ENCODE measurements around the gene KRTAP5-5.
A peak's percentile ranks its signal among the peaks of the same experiment; 100 is the strongest.
"Not testable (repeated sequence)": the region's sequence is repeated elsewhere in the genome, so short reads cannot be mapped to it uniquely, and the experiment has no call there.

Gene KRTAP5-5

DNA sequence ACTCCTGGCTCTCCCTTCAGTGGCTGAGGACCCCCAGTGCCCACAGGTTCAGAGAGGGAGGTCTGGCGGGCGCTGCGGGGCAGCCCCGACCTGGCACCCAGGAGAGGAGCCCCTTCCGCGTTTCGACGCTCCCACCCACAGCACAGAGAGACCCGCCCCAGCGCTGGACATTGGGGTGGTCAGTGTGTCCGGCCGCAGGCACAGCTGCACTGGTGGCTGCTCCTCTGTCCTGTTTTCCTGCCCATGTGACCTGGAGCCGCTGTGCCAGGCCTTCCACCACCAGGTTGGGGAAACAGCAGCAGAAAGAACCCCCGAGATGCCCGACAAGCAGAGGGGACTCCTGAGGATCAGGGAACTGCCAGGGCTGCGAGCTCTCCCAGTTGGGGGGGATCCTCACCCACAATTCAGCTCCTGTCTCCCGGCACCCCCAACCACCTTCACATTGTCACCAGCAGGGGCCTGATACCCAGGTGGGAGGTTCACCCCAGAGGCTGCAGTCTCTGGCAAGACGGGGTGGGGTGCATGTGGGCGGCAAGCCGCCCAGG is 13.6 kb downstream of the KRTAP5-5 start:
- no peak for DNase-seq

DNA sequence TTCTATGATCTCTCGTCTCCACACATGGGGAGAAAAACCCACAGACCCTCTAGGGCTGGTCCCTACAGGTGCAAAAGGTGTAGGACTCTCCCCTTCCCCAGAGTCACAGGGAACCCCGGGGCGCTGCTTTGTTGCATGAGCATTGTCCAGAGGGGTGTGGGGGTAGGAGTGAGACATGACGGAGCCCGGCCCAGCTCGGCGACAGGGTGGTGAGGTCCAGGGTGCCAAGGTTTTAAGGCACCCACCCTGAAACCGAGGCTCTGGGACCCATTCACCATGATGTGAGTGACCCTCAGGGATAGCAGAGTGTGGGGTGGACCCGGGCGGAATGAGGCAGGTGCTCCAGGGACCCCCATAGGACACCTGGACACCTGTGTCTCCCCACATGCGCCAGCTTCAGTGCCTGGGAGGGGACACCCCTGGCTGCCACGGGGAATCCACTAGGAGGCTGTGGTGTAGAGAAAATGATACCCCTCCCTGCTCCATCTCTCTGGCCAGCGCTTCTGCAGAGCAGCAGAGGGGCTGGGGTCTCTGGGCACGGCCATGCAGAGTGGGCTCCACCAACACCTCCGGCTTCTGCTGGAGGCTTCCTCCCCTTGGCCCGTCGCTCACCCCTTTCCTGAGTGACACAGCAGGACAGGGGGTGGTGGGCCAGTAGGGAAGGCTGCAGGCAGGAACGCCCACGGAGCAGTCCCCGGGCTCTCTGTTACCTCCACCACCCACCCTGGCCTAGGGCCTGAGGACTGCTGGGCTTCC is 15.2 kb downstream of the KRTAP5-5 start:
- no peak for DNase-seq

DNA sequence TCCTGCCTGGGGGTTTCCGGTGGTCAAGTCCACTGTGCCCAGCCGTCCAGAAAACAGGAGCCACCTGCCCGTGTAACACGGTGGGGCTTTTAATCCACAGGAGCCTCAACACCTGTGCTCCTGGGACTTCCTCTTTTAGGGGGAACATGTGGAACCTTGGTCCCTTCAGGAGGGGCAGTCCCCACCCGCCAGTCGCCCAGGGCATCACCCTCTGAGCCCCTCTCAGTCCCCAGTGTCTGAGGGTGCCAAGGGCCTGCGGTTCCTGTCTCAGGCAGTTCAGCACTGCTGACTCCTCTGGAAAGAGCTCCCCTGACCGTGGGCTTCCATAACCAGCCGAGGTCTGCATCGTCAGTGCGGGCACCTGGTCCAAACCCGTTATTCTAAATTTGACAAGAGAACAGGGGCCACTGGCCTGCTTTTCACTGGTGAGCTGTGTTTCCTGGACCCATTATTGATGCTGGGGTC is 15.8 kb downstream of the KRTAP5-5 start:
- DNase-seq = no peak

GRCh38 chr11:1646540-1646939 is 17.0 kb downstream of the KRTAP5-5 start:
- not testable (repeated sequence) for DNase-seq

DNA sequence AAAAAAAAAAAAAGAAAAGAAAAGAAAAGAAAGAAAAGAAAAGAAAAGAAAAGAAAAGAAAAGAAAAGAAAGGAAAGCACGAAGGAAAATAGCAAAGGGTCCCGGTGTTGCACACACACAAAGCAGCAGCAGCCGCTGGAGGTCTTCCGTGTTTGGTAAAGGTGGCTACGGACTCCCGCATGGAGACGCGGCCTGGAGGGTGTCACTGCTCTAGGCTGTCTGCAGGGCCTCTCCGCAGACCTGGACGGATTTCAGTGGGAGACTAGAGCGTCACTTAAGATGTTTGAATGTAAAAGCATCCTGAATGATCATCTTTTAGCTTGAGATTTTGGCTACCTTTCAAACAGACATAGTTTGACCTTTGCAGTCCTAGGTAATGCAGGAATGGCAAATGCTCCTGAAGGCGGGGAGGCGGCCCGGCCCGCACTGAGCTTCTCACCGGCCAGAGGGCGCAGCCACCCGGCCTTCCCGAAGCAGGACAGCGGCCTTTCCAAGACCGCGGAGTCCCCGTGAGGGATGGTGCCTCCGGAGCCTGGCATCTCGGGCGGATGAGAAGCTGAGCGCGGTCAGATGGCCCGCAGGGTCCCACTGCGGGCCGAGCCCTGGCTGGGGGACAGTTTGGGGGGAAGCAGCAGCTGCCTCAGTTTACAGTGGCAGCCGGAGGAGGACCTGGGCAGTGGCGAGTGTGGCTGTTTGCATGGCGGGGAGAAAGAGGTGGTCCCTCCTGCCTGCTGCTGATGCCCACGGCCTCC is 18.5 kb downstream of the KRTAP5-5 start:
- no peak for DNase-seq

DNA sequence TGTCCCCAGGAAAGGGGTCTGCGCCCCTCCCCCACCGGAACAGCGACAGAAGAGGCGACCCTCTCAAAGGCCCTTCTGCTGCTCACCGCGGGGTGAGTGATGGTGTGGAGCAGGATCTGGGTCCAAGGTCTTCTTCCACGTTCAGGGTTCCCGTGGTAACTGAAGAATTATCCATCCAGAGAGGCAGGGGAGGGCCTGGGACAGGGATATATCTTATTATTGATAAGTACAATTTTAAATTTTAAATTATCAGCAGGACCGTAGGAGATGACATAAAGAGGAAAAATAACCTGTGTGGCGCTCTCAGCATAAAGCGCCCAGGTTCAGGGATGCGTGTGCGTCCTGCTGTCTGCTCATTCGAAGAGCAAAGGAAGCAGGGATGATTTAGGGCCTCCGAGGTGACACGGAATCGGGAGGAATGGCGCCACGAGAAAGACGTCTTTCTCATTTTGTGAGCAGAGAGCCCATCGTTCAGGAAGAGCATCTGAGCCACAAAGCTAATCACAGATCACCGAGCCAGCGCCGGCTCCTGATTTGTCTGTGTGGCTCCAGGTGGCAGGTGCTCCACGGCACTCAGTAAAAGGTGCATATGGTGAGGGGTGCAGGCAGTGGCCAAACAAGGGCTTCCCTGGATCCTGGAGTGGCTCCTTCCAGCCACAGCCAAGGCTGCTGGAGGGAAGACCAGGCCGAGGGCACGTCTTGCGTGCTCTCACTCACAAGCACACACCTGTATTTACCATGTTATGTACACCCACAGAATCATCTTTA is 19.3 kb downstream of the KRTAP5-5 start:
- DNase-seq = no peak

DNA sequence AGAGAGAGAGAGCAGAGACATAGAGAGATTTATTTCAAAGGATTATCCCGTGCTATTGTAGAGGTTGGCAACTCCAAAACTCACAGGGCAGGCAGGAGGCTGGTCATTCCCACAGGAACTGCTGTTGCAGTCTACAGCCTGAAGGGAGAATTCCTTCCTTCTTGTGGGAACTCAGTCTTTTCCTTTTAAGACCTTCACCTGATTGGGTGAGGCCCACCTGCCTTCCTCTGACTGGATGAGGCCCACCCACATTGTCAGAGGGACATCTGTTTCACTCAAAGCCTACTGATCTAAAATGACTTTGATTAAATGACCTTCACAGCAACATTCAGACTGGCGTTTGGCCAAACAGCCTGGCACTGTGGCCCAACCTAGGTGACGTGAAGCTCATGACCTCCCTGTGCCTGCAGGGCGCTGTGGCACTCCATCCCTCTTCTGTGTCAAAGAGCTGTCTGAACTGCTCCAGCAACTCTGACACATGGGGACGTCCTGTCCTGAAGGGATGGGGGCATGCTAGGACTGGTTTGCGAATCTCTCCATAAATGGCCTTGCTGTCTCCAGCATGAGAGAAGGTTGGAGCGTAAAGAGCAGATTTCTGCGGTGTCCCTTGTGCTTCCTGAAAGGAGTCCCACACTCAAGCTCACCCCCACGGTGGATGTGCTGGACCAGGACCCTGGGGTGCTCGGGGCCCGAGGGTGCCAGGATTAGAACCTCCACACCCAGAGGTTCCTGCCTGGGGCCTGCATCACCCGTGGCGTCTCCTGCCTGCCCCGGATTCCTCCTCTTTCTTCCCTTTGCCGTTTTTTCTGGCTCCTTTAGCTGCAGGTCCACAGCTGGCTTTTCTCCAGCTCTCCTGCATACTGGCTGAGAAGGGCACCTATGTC is 20.7 kb downstream of the KRTAP5-5 start:
- DNase-seq = no peak

DNA sequence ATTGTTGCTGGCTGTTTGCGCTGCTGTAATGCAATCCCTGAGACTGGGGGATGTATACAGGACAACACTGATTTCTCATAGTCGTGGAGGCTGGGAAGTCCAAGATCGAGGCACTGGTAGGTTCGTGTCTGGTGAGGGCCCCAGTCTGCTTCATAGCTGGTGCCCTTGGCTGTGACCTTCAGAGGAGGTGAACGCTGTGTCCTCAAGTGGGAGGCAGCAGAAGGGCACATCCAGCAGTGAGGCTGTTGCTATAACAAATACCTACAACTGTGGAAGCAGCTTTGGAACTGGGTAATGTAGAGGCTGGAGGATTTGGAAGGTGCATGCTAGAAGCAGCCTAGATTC is 21.3 kb downstream of the KRTAP5-5 start:
- no peak for DNase-seq

DNA sequence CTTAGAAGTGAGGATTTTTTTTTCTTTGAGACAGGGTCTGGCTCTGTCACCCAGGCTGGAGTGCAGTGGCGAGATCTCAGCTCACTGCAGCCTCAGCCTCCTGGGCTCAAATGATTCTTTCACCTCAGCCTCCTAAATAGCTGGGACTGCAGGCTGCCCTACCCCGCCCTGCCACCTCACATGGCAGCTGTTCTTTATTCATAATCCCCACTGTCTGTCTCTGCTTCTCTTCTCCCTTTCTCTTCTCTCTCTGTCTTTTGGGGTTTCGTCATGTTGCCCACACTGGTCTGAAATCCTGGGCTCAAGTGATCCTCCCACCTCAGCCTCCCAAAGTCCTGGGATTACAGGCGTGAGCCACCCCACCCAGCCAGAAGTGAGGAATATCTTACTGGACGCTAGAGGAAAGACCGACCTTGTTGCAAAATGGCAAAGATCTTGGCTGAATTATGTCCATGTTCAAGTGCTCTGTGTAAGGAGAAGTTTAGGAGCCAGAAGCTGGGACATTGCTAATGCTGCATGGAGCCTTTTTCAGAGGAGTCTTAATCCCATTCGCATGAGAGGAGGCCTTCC is 21.9 kb downstream of the KRTAP5-5 start:
- DNase-seq = no peak

DNA sequence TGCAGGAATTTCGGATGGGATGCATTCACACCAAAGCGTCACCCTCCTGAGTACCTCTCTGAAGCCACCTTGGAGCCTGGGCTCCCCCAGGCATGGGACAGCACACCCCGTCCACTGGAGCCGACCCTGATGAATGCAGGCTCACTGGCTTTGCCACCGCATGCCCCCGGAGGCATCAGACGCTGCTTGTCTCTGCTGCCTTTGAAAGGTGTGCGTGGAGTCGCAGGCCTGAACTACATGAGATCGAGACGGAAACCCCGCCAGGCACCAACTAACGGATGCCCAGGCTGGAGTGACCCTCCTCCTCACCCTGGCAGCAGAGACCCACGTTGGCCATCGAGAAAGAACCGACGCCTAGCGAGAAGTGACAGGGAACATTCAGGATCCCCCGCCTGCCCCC is 22.5 kb downstream of the KRTAP5-5 start:
- no peak for DNase-seq

DNA sequence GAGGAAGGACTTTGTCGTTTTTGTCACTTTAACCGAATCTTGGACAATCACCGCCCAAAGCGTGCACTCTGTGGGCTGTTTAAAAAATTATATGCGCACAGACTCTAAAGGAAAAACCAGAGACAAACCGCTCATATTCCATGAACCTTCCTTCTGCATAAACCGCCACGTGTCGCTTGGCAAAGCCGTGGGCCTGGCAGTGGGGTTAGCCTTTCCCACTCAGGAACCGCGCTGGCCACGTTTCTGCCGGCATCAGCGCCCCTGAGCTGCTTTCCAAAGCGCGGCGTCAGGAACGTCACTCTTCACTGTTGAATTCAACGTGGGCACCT is 22.8 kb downstream of the KRTAP5-5 start:
- no peak for DNase-seq

DNA sequence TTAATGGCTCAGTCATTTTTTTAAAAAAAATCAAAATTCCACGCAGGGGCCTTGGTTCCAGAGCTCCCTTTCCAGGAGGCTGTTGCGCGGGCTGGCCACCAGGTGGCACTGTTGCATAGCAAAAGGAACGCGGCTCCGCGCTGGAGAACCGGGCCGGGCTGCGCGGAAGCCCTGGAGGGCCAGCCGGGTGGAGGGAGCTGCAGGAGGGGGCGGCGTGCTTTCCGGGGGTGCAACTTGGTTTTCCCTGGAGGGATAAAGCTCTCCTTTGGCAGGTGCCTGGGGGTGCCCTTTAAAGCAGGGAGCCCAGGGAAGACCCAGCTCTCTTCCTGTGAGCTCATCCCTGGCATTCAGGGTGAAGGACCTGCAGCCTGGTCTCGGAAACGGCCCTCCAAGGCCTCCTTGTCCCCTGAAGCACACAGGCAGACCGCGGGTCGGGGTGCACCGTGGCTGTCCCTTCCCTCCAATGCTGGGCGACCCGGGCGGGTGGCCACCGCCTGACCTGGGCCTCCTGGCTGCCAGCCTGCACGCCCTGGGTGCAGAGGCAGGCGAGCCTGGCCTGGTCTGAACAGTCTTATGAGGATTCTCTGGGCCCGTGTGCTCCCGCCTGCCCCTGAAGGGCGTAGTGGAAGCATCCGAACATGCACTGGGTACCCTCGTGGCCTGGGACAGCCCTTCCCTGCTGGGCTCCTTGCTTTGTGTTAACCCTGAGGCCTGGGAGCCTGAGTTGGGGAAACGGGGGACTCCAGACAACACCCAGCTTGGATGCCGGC is 23.4 kb downstream of the KRTAP5-5 start:
- DNase-seq = peak; percentile 4 to 20

- no peak for DNase-seq
Measured at GRCh38 chr11:1653541-1654387, 24.2 kb downstream of the KRTAP5-5 start.

DNA sequence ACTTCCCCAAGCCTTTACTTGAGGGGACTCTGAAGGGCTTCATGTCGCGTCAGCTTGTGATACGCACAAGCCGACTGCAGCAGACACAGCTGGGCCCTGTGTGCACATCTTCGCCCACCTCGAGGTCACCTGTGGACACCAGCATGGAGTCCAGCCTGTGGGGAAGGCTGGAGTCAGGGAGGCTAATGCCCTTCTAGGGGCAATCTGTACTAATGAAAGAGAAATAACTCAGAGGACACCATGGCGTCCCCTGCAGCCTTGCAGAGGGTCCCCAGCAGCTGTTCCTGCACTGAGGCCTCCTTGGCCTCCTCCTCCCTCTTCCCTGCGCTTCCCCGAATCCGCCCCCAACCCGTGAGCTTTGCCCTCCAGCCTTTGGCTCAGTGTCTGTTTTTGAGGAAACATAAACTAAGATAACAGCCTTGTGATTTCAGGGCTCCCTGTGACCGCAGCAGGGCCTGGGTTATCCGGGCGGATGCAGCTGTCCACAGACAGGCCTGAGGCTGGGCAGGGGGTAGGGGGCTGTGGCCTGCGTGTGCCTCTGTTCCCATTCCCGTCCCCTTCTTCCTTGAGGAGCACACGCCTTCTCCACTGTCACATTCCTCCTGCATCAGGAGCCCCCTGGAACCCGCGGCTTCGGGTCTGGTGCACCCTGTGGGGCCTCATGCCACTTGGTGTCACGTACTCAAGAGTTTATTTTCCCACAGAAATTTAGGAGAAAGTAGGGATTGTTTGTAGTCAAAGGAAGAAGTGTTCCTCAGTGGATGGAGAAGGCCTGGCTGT is 25.0 kb downstream of the KRTAP5-5 start:
- DNase-seq = no peak

DNA sequence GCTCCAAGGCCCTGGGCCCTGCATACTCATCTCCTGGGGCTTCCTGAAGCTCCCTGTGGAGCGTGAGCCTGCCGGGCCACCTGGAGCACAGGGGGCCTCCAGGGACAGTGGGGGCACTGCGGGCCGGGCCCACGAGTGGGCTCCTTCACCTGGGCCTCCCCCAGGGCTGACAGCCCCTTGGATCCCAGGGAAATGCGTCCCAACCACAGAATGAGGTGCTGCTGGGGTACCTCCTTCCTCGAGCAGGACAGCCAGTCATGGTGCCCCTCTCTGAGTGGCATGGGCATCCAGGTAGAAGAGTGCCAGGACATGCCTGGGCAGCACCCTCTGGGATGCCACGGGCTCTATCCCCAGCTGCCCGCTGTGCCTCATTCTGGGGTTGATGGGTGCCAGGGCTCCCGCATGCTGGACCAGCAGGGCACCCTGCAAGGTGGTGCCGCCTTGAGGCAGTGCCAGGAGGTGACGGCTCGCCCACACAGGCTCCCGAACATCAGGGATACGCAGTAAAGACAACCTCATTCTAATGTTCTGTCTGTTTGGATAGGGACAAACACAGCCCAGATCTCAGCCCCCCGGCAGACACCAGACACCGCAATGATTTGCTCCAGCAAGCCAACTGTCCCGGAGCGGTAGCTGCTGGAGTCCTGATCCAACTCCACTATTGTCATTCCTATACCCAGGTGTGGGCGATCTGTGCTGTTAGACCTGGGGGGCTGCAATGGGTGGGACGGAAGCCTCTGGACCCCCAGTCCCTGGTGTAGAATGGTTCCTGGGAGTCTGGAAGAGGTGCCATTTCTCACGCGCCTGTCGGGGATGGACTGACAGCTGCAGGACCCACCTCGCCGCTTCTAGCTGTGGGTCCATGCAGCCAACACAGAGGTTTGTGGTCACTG is 25.8 kb downstream of the KRTAP5-5 start:
- no peak for DNase-seq

- DNase-seq = no peak
Measured at GRCh38 chr11:1656061-1656441, 26.5 kb downstream of the KRTAP5-5 start.

GRCh38 chr11:1656670-1657069 is 27.1 kb downstream of the KRTAP5-5 start:
- DNase-seq = no peak

DNA sequence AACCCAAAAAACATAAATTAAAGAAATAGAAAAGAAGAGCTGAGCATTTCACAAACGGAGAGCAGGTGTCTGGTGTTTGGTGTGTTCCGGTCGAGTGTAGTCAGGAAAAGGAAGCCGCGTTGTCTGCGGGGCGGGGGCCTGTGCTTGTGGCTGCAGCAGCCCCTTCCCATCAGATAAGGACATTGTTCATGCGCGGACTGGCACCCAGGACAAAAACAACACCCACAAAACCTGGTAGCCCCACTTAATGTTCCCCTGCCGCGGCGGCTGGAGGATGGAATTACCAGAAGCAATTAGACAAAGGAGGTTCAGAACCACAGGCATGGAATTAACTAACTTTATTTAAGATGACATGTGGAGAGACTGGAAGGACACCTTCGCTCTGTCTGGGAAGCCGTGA is 29.9 kb downstream of the KRTAP5-5 start:
- no peak for DNase-seq
